ENCODE results near the gene ASPSCR1.

The ASPSCR1 gene

GRCh38 chr17:81960130-81960958 is 17.1 kb upstream of the ASPSCR1 start:
- no peak for DNase-seq (ENCODE audit: low spot score)

- DNase-seq (ENCODE audit: low spot score): no peak
Measured at GRCh38 chr17:81961087-81961511, 16.3 kb upstream of the ASPSCR1 start, which contains the start of gene NOTUM. Gene NOTUM, minus strand, starts transcription at chr17:81961187. Its CDS starts 278 bp downstream, at chr17:81960909.

- DNase-seq (ENCODE audit: low spot score): no peak
Measured at GRCh38 chr17:81961521-81962498, 15.6 kb upstream of the ASPSCR1 start.

GRCh38 chr17:81962499-81963441 is 14.7 kb upstream of the ASPSCR1 start:
- no peak for DNase-seq (ENCODE audit: low spot score)

GRCh38 chr17:81964081-81964849 is 13.2 kb upstream of the ASPSCR1 start:
- DNase-seq (ENCODE audit: low spot score): no peak

GRCh38 chr17:81966343-81967243 is 10.8 kb upstream of the ASPSCR1 start:
- peak; percentile 89 for DNase-seq (ENCODE audit: low spot score)

- DNase-seq (ENCODE audit: low spot score): no peak
Measured at GRCh38 chr17:81967244-81967532, 10.2 kb upstream of the ASPSCR1 start.

- DNase-seq (ENCODE audit: low spot score): peak; percentile 86
Measured at GRCh38 chr17:81967533-81968395, 9.7 kb upstream of the ASPSCR1 start.

- no peak for DNase-seq (ENCODE audit: low spot score)
Measured at GRCh38 chr17:81968396-81968745, 9.1 kb upstream of the ASPSCR1 start.

- no peak for DNase-seq (ENCODE audit: low spot score)
Measured at GRCh38 chr17:81968850-81969812, 8.3 kb upstream of the ASPSCR1 start.

- DNase-seq (ENCODE audit: low spot score): no peak
Measured at GRCh38 chr17:81973432-81973831, 4.0 kb upstream of the ASPSCR1 start.

- DNase-seq (ENCODE audit: low spot score): no peak
Measured at GRCh38 chr17:81976332-81977210, 858 bp upstream of the ASPSCR1 start.

GRCh38 chr17:81978524-81979298 is 1.3 kb downstream of the ASPSCR1 start:
- DNase-seq (ENCODE audit: low spot score): no peak

- no peak for DNase-seq (ENCODE audit: low spot score)
Measured at GRCh38 chr17:81980122-81980521, 2.7 kb downstream of the ASPSCR1 start.

- no peak for DNase-seq (ENCODE audit: low spot score)
Measured at GRCh38 chr17:81980707-81981343, 3.4 kb downstream of the ASPSCR1 start.
